Choroid plexus epithelial cell (primary cell): ENCODE results near the gene C1QC.

Source experiments
- DNase-seq: peaks from one replicate; pipeline ENCODE4 v3.0.0-alpha.2; 2010; ENCODE audit warnings: low read depth
- H3K4me3 ChIP-seq: 2 replicates; pipeline ENCODE4 v1.5.1; 2011; ENCODE audit warnings: low read depth, mild to moderate bottlenecking, control low read depth, low read length, moderate library complexity
- CTCF ChIP-seq: conservative IDR thresholded peaks from 2 replicates; pipeline ENCODE4 v1.5.1; 2011; ENCODE audit warnings: low read depth, mild to moderate bottlenecking, control low read depth, inconsistent platforms, low read length, moderate library complexity

The C1QC gene

GRCh38 chr1:22608361-22608760, 35.1 kb upstream of the C1QC start:
- no peak for TF ChIP-seq CTCF

GRCh38 chr1:22609291-22609690, 34.1 kb upstream of the C1QC start:
- no peak for DNase-seq
- no peak for TF ChIP-seq CTCF
- no peak overlapping the region for H3K4me3 ChIP-seq

More at GRCh38 chr1:22608361-22608760, 35.1 kb upstream of the C1QC start:
- no peak overlapping the region for H3K4me3 ChIP-seq
- no peak for DNase-seq

- no peak overlapping the region for H3K4me3 ChIP-seq
- TF ChIP-seq CTCF, result no peak
- DNase-seq, result peak; percentile 71
Measured at GRCh38 chr1:22611530-22611947, 31.9 kb upstream of the C1QC start.

GRCh38 chr1:22612671-22613571, 30.5 kb upstream of the C1QC start:
- H3K4me3 ChIP-seq, result no peak overlapping the region
- TF ChIP-seq CTCF, result no peak
- DNase-seq, result no peak

- DNase-seq, result no peak
- TF ChIP-seq CTCF, result no peak
Measured at GRCh38 chr1:22613572-22613918, 29.9 kb upstream of the C1QC start.

GRCh38 chr1:22613951-22614350, 29.5 kb upstream of the C1QC start:
- no peak for DNase-seq
- no peak for TF ChIP-seq CTCF
- H3K4me3 ChIP-seq, result no peak overlapping the region

More at GRCh38 chr1:22613572-22613918, 29.9 kb upstream of the C1QC start:
- H3K4me3 ChIP-seq, result no peak overlapping the region

GRCh38 chr1:22615886-22616285, 27.5 kb upstream of the C1QC start:
- no peak for TF ChIP-seq CTCF
- DNase-seq, result no peak
- H3K4me3 ChIP-seq, result no peak overlapping the region
